Neural cell (in vitro differentiated cells): ENCODE data around the gene RUNX1. TPM values are rescaled to one million over a fixed set of nuclear protein-coding genes. Genes with fewer than 3 reads are reported as not detected.

ENCODE experiments used
- H2AFZ ChIP-seq: fragments of 200-600, 300-800 bp; sonication (generic), shearing (Covaris generic); 2 replicates; pipeline ENCODE4 v1.6.0; 2014; ENCODE audit warnings: low read depth, mild to moderate bottlenecking, antibody characterized with exemption, low read length, moderate library complexity
- H3F3A ChIP-seq: fragments of 200-600 bp; shearing (Covaris generic); 2 replicates; pipeline ENCODE4 v1.6.1; 2016; ENCODE audit warnings: mild to moderate bottlenecking, moderate library complexity, mixed read lengths, antibody characterized with exemption, low read length; ENCODE audit not compliant: insufficient read depth, poor library complexity, severe bottlenecking
- H3K27ac ChIP-seq: fragments of 200-600, 300-800 bp; sonication (generic), shearing (Covaris generic); 2 replicates; pipeline ENCODE4 v1.5.1; 2014; ENCODE audit warnings: mild to moderate bottlenecking, low read length, moderate library complexity
- H3K27me3 ChIP-seq: fragments of 300-800, 200-600 bp; sonication (generic), shearing (Covaris generic); 2 replicates; pipeline ENCODE4 v1.6.0; 2014; ENCODE audit warnings: mild to moderate bottlenecking, low read depth, low read length, moderate library complexity; ENCODE audit not compliant: insufficient read depth
- H3K36me3 ChIP-seq: fragments of 300-800, 200-600 bp; sonication (generic), shearing (Covaris generic); 2 replicates; pipeline ENCODE4 v1.5.1; 2014; ENCODE audit warnings: mild to moderate bottlenecking, antibody characterized with exemption, low read length, moderate library complexity; ENCODE audit not compliant: insufficient read depth
- H3K4me2 ChIP-seq: fragments of 300-800, 200-600 bp; sonication (generic), shearing (Covaris generic); 2 replicates; pipeline ENCODE4 v1.6.0; 2014; ENCODE audit warnings: mild to moderate bottlenecking, low read length
- H3K4me3 ChIP-seq: fragments of 300-800, 200-600 bp; sonication (generic), shearing (Covaris generic); 2 replicates; pipeline ENCODE4 v1.5.1; 2014; ENCODE audit warnings: mild to moderate bottlenecking, low read length, moderate library complexity
- H3K79me2 ChIP-seq: fragments of 200-600 bp; shearing (Covaris generic); replicated peaks from 2 replicates; pipeline ENCODE4 v1.6.0; 2014; ENCODE audit warnings: mild to moderate bottlenecking, low read length, moderate library complexity; ENCODE audit not compliant: insufficient read depth
- H3K9ac ChIP-seq: fragments of 300-800, 200-600 bp; sonication (generic), shearing (Covaris generic); 2 replicates; pipeline ENCODE4 v1.6.1; 2016; ENCODE audit warnings: mild to moderate bottlenecking, low read length, mixed read lengths
- H3K9me2 ChIP-seq: fragments of 200-600 bp; shearing (Covaris generic); 2 replicates; pipeline ENCODE4 v1.6.1; 2016; ENCODE audit warnings: mild to moderate bottlenecking, low read length, mixed read lengths; ENCODE audit not compliant: insufficient read depth
- H3K9me3 ChIP-seq: fragments of 200-600, 300-800 bp; sonication (generic), shearing (Covaris generic); 2 replicates; pipeline ENCODE4 v1.6.1; 2016; ENCODE audit warnings: mild to moderate bottlenecking, mixed run types, low read length, moderate library complexity, mixed read lengths
- H4K20me1 ChIP-seq: fragments of 200-600 bp; shearing (Covaris generic); 2 replicates; pipeline ENCODE4 v1.6.1; 2016; ENCODE audit warnings: mild to moderate bottlenecking, mixed run types; ENCODE audit not compliant: insufficient read depth
- EP300 ChIP-seq: fragments of 450-650 bp; conservative IDR thresholded peaks from 2 replicates; pipeline ENCODE4 v1.6.1; 2014; ENCODE audit warnings: antibody characterized with exemption, mild to moderate bottlenecking, moderate library complexity; ENCODE audit not compliant: poor library complexity, severe bottlenecking
- EZH2 ChIP-seq: fragments of 200-600, 300-800 bp; shearing (Covaris generic), sonication (generic); IDR thresholded peaks from 2 replicates; pipeline ENCODE4 v1.6.1; 2014; ENCODE audit warnings: antibody characterized with exemption, low read length, borderline replicate concordance, mild to moderate bottlenecking; ENCODE audit not compliant: insufficient read depth, poor library complexity, severe bottlenecking
- MXI1 ChIP-seq: fragments of 450-650 bp; conservative IDR thresholded peaks from 2 replicates; pipeline ENCODE4 v1.6.1; 2014; ENCODE audit warnings: antibody characterized with exemption, mild to moderate bottlenecking; ENCODE audit not compliant: poor library complexity, severe bottlenecking
- RAD21 ChIP-seq: fragments of 450-650 bp; conservative IDR thresholded peaks from 2 replicates; pipeline ENCODE4 v1.6.1; 2014; ENCODE audit warnings: antibody characterized with exemption, mild to moderate bottlenecking, moderate library complexity
- SMC3 ChIP-seq: fragments of 450-650 bp; conservative IDR thresholded peaks from 2 replicates; pipeline ENCODE4 v1.6.1; 2014; ENCODE audit warnings: antibody characterized with exemption, mild to moderate bottlenecking, moderate library complexity; ENCODE audit not compliant: poor library complexity
- TAF1 ChIP-seq: IDR thresholded peaks from 2 replicates; pipeline ENCODE4 v1.6.1; 2012; ENCODE audit warnings: low read depth
- polyA plus RNA-seq: library from polyadenylated mRNA; depleted of rRNA; stranded (reverse); fragments of >200 nt; gene quantifications from 2 replicates; pipeline ENCODE4 v1.2.3, GENCODE V29; 2014
- TF ChIP-seq, protein P1 (sequence below): fragments of 450-650 bp; IDR thresholded peaks from 2 replicates; pipeline ENCODE4 v1.5.1; 2014; ENCODE audit warnings: antibody characterized with exemption, mild to moderate bottlenecking, moderate library complexity; ENCODE audit not compliant: poor library complexity, severe bottlenecking
- TF ChIP-seq, protein P2 (sequence below): IDR thresholded peaks from 2 replicates; pipeline ENCODE4 v1.6.1; 2012; ENCODE audit warnings: borderline replicate concordance

Gene RUNX1
- polyA plus RNA-seq, 1 donor from 2014 or later = not detected

DNA sequence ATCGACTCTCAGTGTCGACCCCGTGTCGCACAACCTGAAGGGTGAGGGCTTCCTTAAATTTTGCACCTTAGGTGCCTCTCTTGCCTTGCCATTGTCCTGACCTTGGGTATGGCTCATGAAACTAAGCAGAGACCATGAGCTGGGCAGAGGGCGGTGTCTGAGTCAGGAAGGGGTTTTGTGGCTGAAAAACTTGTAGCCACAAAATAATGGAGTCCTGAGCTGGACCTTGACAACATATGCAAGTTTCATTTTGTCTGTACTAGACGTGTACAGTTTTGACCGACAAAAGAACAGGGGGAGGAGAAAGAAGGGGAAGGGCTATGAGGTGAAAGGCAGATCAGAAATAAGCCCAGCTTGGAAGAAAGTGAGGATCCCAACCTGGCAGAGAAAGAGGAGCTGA, 8.3 kb upstream of the RUNX1 start:
- H3K27ac ChIP-seq = no peak overlapping the region
- H3K9me2 ChIP-seq = no peaks in the 10 kb centered on the region
- no peak for TF ChIP-seq EZH2
- TF ChIP-seq, protein P1, sequence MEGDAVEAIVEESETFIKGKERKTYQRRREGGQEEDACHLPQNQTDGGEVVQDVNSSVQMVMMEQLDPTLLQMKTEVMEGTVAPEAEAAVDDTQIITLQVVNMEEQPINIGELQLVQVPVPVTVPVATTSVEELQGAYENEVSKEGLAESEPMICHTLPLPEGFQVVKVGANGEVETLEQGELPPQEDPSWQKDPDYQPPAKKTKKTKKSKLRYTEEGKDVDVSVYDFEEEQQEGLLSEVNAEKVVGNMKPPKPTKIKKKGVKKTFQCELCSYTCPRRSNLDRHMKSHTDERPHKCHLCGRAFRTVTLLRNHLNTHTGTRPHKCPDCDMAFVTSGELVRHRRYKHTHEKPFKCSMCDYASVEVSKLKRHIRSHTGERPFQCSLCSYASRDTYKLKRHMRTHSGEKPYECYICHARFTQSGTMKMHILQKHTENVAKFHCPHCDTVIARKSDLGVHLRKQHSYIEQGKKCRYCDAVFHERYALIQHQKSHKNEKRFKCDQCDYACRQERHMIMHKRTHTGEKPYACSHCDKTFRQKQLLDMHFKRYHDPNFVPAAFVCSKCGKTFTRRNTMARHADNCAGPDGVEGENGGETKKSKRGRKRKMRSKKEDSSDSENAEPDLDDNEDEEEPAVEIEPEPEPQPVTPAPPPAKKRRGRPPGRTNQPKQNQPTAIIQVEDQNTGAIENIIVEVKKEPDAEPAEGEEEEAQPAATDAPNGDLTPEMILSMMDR = no peak
- no peak for TF ChIP-seq RAD21
- TF ChIP-seq TAF1 = no peak
- no peak for TF ChIP-seq EP300
- TF ChIP-seq SMC3 = no peak
- TF ChIP-seq MXI1 = no peak
- TF ChIP-seq, protein P2, sequence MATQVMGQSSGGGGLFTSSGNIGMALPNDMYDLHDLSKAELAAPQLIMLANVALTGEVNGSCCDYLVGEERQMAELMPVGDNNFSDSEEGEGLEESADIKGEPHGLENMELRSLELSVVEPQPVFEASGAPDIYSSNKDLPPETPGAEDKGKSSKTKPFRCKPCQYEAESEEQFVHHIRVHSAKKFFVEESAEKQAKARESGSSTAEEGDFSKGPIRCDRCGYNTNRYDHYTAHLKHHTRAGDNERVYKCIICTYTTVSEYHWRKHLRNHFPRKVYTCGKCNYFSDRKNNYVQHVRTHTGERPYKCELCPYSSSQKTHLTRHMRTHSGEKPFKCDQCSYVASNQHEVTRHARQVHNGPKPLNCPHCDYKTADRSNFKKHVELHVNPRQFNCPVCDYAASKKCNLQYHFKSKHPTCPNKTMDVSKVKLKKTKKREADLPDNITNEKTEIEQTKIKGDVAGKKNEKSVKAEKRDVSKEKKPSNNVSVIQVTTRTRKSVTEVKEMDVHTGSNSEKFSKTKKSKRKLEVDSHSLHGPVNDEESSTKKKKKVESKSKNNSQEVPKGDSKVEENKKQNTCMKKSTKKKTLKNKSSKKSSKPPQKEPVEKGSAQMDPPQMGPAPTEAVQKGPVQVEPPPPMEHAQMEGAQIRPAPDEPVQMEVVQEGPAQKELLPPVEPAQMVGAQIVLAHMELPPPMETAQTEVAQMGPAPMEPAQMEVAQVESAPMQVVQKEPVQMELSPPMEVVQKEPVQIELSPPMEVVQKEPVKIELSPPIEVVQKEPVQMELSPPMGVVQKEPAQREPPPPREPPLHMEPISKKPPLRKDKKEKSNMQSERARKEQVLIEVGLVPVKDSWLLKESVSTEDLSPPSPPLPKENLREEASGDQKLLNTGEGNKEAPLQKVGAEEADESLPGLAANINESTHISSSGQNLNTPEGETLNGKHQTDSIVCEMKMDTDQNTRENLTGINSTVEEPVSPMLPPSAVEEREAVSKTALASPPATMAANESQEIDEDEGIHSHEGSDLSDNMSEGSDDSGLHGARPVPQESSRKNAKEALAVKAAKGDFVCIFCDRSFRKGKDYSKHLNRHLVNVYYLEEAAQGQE = no peak
- no peak overlapping the region for H2AFZ ChIP-seq
- H3K27me3 ChIP-seq = no peaks in the 10 kb centered on the region
- no peak overlapping the region for H3K4me2 ChIP-seq
- no peak overlapping the region for H3K4me3 ChIP-seq
- no peaks in the 10 kb centered on the region for H3K9me3 ChIP-seq
- H3K9ac ChIP-seq = no peak overlapping the region
- H3K36me3 ChIP-seq = no peaks in the 10 kb centered on the region
- no peaks in the 10 kb centered on the region for H3F3A ChIP-seq
- no peaks in the 10 kb centered on the region for H3K79me2 ChIP-seq
- no peaks in the 10 kb centered on the region for H4K20me1 ChIP-seq

DNA sequence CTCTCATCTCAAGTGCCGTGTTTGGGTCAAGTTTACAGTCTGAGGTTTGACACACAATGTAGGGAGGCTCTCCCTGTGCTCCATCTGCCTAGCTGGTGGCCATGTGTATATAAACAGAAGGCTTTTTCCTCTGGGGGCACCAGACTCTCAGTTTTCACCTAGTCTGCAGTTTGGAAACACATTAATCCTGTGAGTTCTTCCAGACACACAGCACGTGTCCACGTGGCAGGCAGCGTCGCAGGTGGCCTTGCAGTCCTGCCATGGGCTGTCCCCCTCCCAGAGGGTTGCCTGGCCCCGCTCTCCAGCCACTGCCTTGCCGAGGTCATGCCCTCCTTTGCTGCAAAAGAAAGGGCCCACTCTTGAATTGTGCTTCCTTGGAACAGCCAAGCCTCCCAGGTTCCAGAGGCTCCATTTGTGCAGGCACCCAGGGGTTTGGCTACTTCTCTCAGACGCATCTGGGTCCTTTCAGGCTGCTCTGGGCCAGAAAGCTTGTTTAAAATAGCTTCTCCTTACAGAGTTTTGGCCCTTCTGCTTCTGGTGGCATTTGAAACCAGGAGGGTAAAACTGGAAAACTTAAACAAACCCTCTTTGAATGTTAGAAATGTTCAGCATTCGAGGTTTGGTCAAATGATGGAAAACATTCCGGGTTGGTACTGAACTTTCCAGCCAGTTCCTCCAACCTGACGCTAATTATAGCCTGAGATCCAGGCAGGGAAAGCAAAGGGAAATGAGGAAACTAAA, 4.4 kb upstream of the RUNX1 start:
- TF ChIP-seq MXI1 = no peak
- TF ChIP-seq, protein P1 = no peak
- no peak for TF ChIP-seq SMC3
- no peaks in the 10 kb centered on the region for H3F3A ChIP-seq

More for the DNA sequence above, 4.4 kb upstream of the RUNX1 start:
- Histone ChIP-seq H4K20me1 (no peaks in the 10 kb centered on the region), H2AFZ (no peak overlapping the region), H3K36me3 (no peaks in the 10 kb centered on the region), H3K4me3 (no peak overlapping the region), H3K9me2 (no peaks in the 10 kb centered on the region), H3K4me2 (no peak overlapping the region), H3K27ac (no peak overlapping the region), H3K79me2 (no peaks in the 10 kb centered on the region), H3K9ac (no peak overlapping the region), H3K9me3 (no peaks in the 10 kb centered on the region), H3K27me3 (no peaks in the 10 kb centered on the region)
